ENCODE data around the gene FERMT3. TPM values are rescaled to one million over a fixed set of nuclear protein-coding genes. Genes with fewer than 3 reads are reported as not detected.
A peak's percentile ranks its signal among the peaks of the same experiment; 100 is the strongest.

FERMT3 gene
- total RNA-seq, 4 donors from 2014 or later = 2.8 to 10.4 (median 6.1) TPM

- no peaks in the 10 kb centered on the region for H3K9me3 ChIP-seq
- no peaks in the 10 kb centered on the region for H3K27me3 ChIP-seq
- intact Hi-C loops (cut with DNase I; ENCODE audit: low total_unique reads) = no loop called here
- in situ Hi-C loops (cut with MboI; ENCODE audit: low sequenced_read_pairs in 4 of 4) = no loop called here
- no peak overlapping the region for H3K4me3 ChIP-seq
- ATAC-seq (peak in 1 of 2 donors; percentile 19), DNase-seq (peak in 1 of 2 donors; percentile 76)
- peaks cover 0 to 7% of the 10 kb centered on the region in 2 donors for H3K36me3 ChIP-seq
- H3K4me1 ChIP-seq = peaks cover 31 to 52% of the 10 kb centered on the region in 2 donors
- TF ChIP-seq POLR2A (IDR thresholded peaks at IDR 0.05) (no peak), CTCF (IDR thresholded peaks at IDR 0.05 in 4 of 5, conservative IDR thresholded peaks at IDR 0.05 in 1 of 5) (no peak)
- H3K27ac ChIP-seq = peak overlapping the region in 3 of 4 donors; percentile 62 to 95 (median 81)
Measured at GRCh38 chr11:64223001-64223651, 16.6 kb downstream of the FERMT3 start.

- H3K4me1 ChIP-seq = peaks cover 34 to 53% of the 10 kb centered on the region in 2 donors
Measured at GRCh38 chr11:64224151-64224890, 17.8 kb downstream of the FERMT3 start.

GRCh38 chr11:64224891-64225607 lies 18.5 kb downstream of the FERMT3 start:
- Histone ChIP-seq H3K4me3 (peak overlapping the region; percentile 86 to 92 (median 88)), H3K27me3 (no peaks in the 10 kb centered on the region), H3K9me3 (no peaks in the 10 kb centered on the region), H3K4me1 (peaks cover 41 to 61% of the 10 kb centered on the region in 2 donors), H3K27ac (peak overlapping the region; percentile 95 to 99 (median 96)), H3K36me3 (peaks cover 0 to 5% of the 10 kb centered on the region in 2 donors)
- in situ Hi-C loops (cut with MboI; ENCODE audit: low sequenced_read_pairs in 4 of 4) = no loop called here
- DNase-seq (no peak), ATAC-seq (peak; percentile 0 to 5)
- TF ChIP-seq POLR2A (IDR thresholded peaks at IDR 0.05) (no peak), CTCF (IDR thresholded peaks at IDR 0.05 in 4 of 5, conservative IDR thresholded peaks at IDR 0.05 in 1 of 5) (no peak)
- intact Hi-C loops (cut with DNase I; ENCODE audit: low total_unique reads) = loop anchor here (5.0 kb wide), 1 partner anchor 58 kb away; the partner anchor contains the start of gene MACROD1

More at GRCh38 chr11:64224151-64224890, 17.8 kb downstream of the FERMT3 start:
- H3K27ac ChIP-seq = peak overlapping the region; percentile 95 to 99 (median 96)
- DNase-seq (no peak), ATAC-seq (no peak)
- in situ Hi-C loops (cut with MboI; ENCODE audit: low sequenced_read_pairs in 4 of 4) (no loop called here), intact Hi-C loops (cut with DNase I; ENCODE audit: low total_unique reads) (no loop called here)
- H3K36me3 ChIP-seq = peaks cover 0 to 7% of the 10 kb centered on the region in 2 donors
- H3K9me3 ChIP-seq = no peaks in the 10 kb centered on the region
- H3K4me3 ChIP-seq = no peak overlapping the region
- H3K27me3 ChIP-seq = no peaks in the 10 kb centered on the region
- no peak for TF ChIP-seq CTCF (IDR thresholded peaks at IDR 0.05 in 4 of 5, conservative IDR thresholded peaks at IDR 0.05 in 1 of 5)
- TF ChIP-seq POLR2A (IDR thresholded peaks at IDR 0.05) = no peak

- H3K27me3 ChIP-seq = no peaks in the 10 kb centered on the region
- H3K4me1 ChIP-seq = peaks cover 44 to 58% of the 10 kb centered on the region in 2 donors
- ATAC-seq (peak; percentile 70 to 72), DNase-seq (peak; percentile 85 to 90)
- no peaks in the 10 kb centered on the region for H3K36me3 ChIP-seq
- intact Hi-C loops (cut with DNase I; ENCODE audit: low total_unique reads) = loop anchor here (1.0 to 5.0 kb wide), 3 partner anchors 19 to 59 kb away; partner anchors contain the start of genes MACROD1 and STIP1
- TF ChIP-seq CTCF (IDR thresholded peaks at IDR 0.05 in 4 of 5, conservative IDR thresholded peaks at IDR 0.05 in 1 of 5) (peak in 4 of 5 experiments; percentile 6 to 37 (median 32)), POLR2A (IDR thresholded peaks at IDR 0.05) (peak; percentile 91 to 98)
- in situ Hi-C loops (cut with MboI; ENCODE audit: low sequenced_read_pairs in 4 of 4) = no loop called here
- no peaks in the 10 kb centered on the region for H3K9me3 ChIP-seq
- H3K4me3 ChIP-seq = peak within 1 kb of the TSS; percentile 86 to 92 (median 88)
- peak within 1 kb of the TSS; percentile 95 to 99 (median 96) for H3K27ac ChIP-seq
Measured at GRCh38 chr11:64225608-64226506, 19.3 kb downstream of the FERMT3 start, which contains the start of the genes NUDT22 and TRPT1. Gene NUDT22, plus strand, starts transcription at chr11:64226274. Its CDS starts 379 bp downstream, at chr11:64226653. Gene TRPT1, minus strand, starts transcription at chr11:64226186. Its CDS starts 326 bp downstream, at chr11:64225860.

All from gastrocnemius medialis (tissue), 4 donors.